Neural crest cell (in vitro differentiated cells): ENCODE measurements around the gene PMFBP1. TPM values are rescaled to one million over a fixed set of nuclear protein-coding genes. Genes with fewer than 3 reads are reported as not detected.

Experiments
- DNase-seq: peaks from one replicate; pipeline ENCODE4 v3.0.0; 2021; ENCODE audit warnings: low read depth, mixed read lengths, low spot score
- H3K27ac Mint-ChIP-seq: one replicate; pipeline ENCODE4 v1.8.0; 2021; ENCODE audit warnings: mild to moderate bottlenecking, mixed read lengths; ENCODE audit not compliant: unreplicated experiment
- H3K27me3 Mint-ChIP-seq: 2 replicates; pipeline ENCODE4 v1.8.0; 2021; ENCODE audit warnings: low read depth, mild to moderate bottlenecking, mixed read lengths
- H3K36me3 Mint-ChIP-seq: 2 replicates; pipeline ENCODE4 v1.8.0; 2021; ENCODE audit warnings: low read depth, mild to moderate bottlenecking, mixed read lengths
- H3K4me1 Mint-ChIP-seq: 2 replicates; pipeline ENCODE4 v1.8.0; 2021; ENCODE audit warnings: mixed read lengths
- H3K4me3 Mint-ChIP-seq: one replicate; pipeline ENCODE4 v1.8.0; 2021; ENCODE audit warnings: mild to moderate bottlenecking, mixed read lengths
- H3K9me3 Mint-ChIP-seq: 2 replicates; pipeline ENCODE4 v1.8.0; 2021; ENCODE audit warnings: mixed read lengths
- total RNA-seq: library from RNA; stranded (reverse); gene quantifications from 2 replicates; pipeline ENCODE4 v1.2.1, GENCODE V29; 2021
- TF ChIP-seq, protein P1 (sequence below): fragments of 200-600 bp; sonication (generic); conservative IDR thresholded peaks from 2 replicates; pipeline ENCODE4 v1.5.0; 2021; ENCODE audit warnings: antibody characterized with exemption, mild to moderate bottlenecking

PMFBP1 gene
- total RNA-seq, 1 donor from 2014 or later: 4.0 TPM

- no peak overlapping the region for H3K27ac Mint-ChIP-seq
- no peak overlapping the region for H3K4me3 Mint-ChIP-seq
- DNase-seq: no peak
- TF ChIP-seq, protein P1, sequence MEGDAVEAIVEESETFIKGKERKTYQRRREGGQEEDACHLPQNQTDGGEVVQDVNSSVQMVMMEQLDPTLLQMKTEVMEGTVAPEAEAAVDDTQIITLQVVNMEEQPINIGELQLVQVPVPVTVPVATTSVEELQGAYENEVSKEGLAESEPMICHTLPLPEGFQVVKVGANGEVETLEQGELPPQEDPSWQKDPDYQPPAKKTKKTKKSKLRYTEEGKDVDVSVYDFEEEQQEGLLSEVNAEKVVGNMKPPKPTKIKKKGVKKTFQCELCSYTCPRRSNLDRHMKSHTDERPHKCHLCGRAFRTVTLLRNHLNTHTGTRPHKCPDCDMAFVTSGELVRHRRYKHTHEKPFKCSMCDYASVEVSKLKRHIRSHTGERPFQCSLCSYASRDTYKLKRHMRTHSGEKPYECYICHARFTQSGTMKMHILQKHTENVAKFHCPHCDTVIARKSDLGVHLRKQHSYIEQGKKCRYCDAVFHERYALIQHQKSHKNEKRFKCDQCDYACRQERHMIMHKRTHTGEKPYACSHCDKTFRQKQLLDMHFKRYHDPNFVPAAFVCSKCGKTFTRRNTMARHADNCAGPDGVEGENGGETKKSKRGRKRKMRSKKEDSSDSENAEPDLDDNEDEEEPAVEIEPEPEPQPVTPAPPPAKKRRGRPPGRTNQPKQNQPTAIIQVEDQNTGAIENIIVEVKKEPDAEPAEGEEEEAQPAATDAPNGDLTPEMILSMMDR: no peak
- H3K4me1 Mint-ChIP-seq: peaks cover 26% of the 10 kb centered on the region
- H3K9me3 Mint-ChIP-seq: no peaks in the 10 kb centered on the region
- no peaks in the 10 kb centered on the region for H3K27me3 Mint-ChIP-seq
- no peaks in the 10 kb centered on the region for H3K36me3 Mint-ChIP-seq
Observed at GRCh38 chr16:72122308-72122707, 49.6 kb downstream of the PMFBP1 start.

GRCh38 chr16:72120026-72120425 lies 51.9 kb downstream of the PMFBP1 start:
- Mint-ChIP-seq H3K4me1 (peaks cover 9% of the 10 kb centered on the region), H3K27me3 (no peaks in the 10 kb centered on the region), H3K27ac (peak overlapping the region; percentile 50), H3K9me3 (no peaks in the 10 kb centered on the region), H3K36me3 (peaks cover 10% of the 10 kb centered on the region), H3K4me3 (no peak overlapping the region)
- no peak for DNase-seq
- TF ChIP-seq, protein P1: no peak

- Mint-ChIP-seq H3K4me1 (no peaks in the 10 kb centered on the region), H3K4me3 (no peak overlapping the region), H3K36me3 (peaks cover 20% of the 10 kb centered on the region), H3K9me3 (no peaks in the 10 kb centered on the region), H3K27ac (no peak overlapping the region), H3K27me3 (no peaks in the 10 kb centered on the region)
- TF ChIP-seq, protein P1: no peak
- DNase-seq: no peak
Observed at GRCh38 chr16:72113616-72113945, 58.4 kb downstream of the PMFBP1 start.

- DNase-seq: no peak
- no peak overlapping the region for H3K27ac Mint-ChIP-seq
- H3K36me3 Mint-ChIP-seq: peaks cover 20% of the 10 kb centered on the region
- H3K4me1 Mint-ChIP-seq: no peaks in the 10 kb centered on the region
- TF ChIP-seq, protein P1: no peak
- no peaks in the 10 kb centered on the region for H3K27me3 Mint-ChIP-seq
- no peak overlapping the region for H3K4me3 Mint-ChIP-seq
- no peaks in the 10 kb centered on the region for H3K9me3 Mint-ChIP-seq
Observed at GRCh38 chr16:72112906-72113615, 58.9 kb downstream of the PMFBP1 start.

GRCh38 chr16:72112452-72112792 lies 59.5 kb downstream of the PMFBP1 start:
- no peaks in the 10 kb centered on the region for H3K9me3 Mint-ChIP-seq
- no peaks in the 10 kb centered on the region for H3K4me1 Mint-ChIP-seq
- no peak for DNase-seq
- H3K36me3 Mint-ChIP-seq: peaks cover 22% of the 10 kb centered on the region
- H3K27me3 Mint-ChIP-seq: no peaks in the 10 kb centered on the region
- H3K4me3 Mint-ChIP-seq: no peak overlapping the region
- no peak overlapping the region for H3K27ac Mint-ChIP-seq
- TF ChIP-seq, protein P1: no peak
